SHP77 treated with DMSO at 0.1 percent for 48 hours (cell line): ENCODE results near the gene ZNF74.

Source experiments
- DNase-seq: peaks from one replicate; lab custom pipeline; 2025; lab: John Stamatoyannopoulos, UW

Gene ZNF74

GRCh38 chr22:20420157-20420842, 26.3 kb downstream of the ZNF74 start:
- no peak for DNase-seq

- no peak for DNase-seq
Observed at GRCh38 chr22:20421507-20421874, 27.5 kb downstream of the ZNF74 start.

DNA sequence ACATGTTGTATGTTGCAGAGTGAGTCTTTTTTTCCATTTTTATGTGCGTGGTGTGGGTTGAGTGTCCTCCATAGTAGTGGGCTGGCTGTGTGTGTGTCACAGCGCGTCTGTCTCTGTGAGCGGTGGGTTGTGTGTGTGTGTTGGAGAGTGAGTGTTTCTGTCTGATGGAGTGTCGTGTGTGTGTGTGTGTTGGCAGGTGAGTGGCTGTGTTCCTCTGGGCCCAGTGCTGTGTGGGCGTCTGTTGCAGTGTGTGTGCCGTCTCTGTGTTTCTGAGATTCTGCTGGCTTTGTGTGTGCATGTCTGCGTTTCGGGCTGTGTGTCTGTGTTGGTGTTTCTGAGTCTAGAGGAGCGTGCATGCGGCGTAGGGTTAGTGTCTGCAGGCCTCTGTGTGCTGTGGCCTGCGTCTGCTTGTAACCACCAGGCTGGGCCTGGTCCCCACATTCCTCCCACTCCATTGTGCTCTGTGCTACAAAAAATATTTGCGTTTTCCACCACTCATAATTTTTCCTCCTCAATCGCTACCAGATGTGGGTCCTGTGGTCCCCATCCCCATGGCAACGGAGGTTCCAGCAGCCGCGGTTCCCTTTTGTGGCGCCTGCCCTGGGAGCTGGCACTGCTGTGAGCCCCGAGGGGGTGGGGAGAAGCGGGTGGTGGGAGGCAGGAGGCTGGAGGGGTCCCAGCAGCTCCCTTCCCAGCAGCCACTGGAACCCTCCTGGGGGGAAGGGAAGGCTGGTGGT, 28.5 kb downstream of the ZNF74 start:
- DNase-seq = no peak

DNA sequence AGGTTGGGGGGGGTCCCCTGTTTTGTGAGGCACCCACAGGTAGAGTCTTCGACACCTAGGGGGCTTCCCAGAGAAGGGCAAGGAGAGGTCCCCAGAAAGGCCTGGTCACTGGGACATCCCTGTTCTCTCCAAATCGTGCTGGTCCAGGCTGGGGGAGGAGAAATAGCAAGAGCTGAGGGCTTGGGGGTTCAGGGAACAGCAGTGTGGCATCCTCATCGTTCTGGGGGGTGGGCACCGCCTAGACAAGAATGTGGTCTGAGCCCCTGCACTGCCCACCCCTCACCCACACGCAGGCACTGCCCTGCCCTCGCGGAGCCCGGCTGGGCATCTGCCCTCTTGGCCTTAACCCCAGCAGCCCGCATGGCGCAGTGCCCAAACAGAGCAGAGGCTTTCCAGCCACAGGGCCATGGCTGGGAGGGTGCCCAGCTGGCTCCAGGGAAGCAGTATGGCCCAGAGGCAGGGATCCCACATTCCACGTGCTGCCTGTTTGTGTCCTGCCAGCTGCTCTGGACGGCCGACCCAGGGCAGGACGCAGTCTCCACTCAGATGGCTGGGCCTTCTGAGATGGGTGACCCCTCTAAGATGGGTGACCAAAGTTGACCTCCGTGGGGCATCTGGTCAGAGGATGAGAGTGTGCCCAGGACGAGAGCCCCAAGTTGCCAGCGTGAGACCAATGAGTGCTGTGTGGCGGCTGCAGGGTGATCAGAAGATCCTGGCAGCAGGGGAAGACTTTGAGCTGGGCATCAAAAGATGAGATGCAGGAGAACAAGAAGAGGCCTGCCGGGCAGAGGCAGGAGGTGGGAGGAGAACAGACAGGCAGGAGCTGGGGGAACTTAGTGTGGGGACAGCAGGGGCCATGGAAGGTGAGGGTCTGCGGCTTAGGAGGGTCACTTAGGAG, 29.3 kb downstream of the ZNF74 start:
- DNase-seq = no peak

DNA sequence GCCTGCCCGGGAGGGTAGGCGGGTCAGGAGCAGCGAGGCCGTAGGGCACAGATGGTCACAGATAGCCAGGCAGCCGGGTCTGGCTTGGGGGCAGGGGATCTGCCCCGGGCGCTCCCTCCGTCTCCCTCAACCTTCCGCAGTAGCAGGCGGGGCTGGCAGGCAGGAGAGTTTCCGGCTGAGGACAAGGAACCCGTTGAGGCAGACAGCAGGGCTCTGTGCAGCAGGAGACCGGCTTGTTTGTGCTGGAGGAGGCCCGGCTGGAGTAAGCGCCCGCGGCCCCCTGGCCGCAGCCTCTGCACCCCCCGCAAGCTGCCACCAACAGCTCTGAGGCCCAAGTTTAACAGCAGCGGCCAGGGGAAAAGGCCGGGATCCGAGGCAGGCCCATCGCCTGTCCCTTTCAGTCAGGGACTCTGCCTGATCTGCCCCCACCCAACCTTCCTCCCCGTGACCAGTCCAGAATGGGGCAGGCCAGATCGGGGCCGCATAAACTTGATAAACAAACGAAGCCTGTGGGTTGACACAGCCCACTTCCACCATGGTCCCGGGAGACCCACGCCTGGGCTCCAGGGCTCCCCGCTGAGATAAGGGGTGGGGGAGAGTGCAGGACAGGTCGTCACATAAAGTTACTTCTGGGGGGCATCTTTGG, 30.1 kb downstream of the ZNF74 start:
- no peak for DNase-seq

- no peak for DNase-seq
Observed at GRCh38 chr22:20424568-20424931, 30.6 kb downstream of the ZNF74 start.

- no peak for DNase-seq
Observed at GRCh38 chr22:20424932-20425565, 31.1 kb downstream of the ZNF74 start.

GRCh38 chr22:20425566-20426258, 31.8 kb downstream of the ZNF74 start:
- DNase-seq = no peak

GRCh38 chr22:20426259-20426615, 32.3 kb downstream of the ZNF74 start:
- no peak for DNase-seq

DNA sequence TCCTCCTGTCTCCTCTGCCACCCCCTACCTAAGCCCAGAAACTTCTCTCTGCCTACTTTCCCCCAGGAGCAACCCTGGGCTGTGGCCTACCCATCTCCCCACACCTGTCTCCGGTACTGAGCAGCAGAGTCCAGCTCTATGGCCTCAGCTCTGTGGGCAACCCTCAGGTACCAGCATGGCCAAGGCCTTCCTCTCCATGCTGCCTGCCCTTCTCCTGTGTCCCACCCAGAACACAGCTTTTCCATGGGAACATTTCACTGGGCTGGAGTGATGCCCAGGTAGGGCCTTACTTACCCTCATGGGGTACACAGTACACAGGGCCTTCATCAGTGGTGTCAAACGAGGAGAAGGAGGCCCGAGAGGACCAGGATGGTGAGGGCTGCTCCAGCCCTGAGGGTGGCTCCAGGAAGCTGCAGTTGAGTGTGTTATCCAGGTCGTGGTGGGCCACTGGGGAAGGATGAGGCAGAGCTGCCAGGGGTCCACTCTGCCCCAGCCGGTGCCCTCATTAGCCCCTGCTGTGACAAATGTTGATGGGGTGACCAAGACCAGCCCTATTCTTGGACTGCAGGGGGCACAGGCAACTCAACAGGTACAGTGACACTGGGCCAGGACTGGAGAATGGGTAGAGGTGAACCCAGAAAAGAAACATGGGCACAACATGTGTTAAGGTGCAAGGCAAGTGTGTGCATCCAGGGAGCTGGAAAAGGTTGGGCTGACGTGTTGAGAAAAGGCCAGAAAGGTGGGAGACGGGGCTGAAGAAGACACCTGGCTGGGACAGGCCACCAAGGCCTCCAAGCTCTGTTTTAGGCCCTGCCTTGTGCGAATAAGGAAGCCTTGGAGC, 33.4 kb downstream of the ZNF74 start:
- DNase-seq = no peak

DNA sequence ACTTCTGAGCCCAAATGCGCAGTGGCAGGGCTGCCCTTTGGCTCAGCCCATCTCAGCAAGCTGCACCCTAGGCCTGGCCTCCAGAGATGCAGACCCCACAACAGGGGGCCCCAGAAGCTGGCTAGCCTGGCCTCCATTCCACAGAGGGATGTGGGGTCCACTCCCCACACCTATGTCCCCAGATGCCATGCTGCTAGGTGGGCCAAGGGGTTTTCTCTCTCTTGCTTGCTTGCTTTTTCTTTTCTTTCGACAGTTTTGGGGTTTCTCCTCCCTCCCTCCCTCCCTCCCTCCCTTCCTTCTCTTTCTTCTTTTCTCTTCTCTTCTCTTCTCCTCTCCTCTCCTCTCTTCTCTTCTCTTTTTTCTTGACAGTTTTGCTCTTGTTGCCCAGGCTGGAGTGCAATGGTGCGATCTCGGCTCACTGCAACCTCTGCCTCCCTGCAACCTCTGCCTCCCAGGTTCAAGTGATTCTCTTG, 34.0 kb downstream of the ZNF74 start:
- DNase-seq = no peak

GRCh38 chr22:20428496-20429253, 34.7 kb downstream of the ZNF74 start:
- DNase-seq = no peak

- no peak for DNase-seq
Observed at GRCh38 chr22:20429254-20430100, 35.5 kb downstream of the ZNF74 start.

- DNase-seq = no peak
Observed at GRCh38 chr22:20430101-20430719, 36.3 kb downstream of the ZNF74 start.

GRCh38 chr22:20430720-20431510, 37.0 kb downstream of the ZNF74 start:
- DNase-seq = no peak

DNA sequence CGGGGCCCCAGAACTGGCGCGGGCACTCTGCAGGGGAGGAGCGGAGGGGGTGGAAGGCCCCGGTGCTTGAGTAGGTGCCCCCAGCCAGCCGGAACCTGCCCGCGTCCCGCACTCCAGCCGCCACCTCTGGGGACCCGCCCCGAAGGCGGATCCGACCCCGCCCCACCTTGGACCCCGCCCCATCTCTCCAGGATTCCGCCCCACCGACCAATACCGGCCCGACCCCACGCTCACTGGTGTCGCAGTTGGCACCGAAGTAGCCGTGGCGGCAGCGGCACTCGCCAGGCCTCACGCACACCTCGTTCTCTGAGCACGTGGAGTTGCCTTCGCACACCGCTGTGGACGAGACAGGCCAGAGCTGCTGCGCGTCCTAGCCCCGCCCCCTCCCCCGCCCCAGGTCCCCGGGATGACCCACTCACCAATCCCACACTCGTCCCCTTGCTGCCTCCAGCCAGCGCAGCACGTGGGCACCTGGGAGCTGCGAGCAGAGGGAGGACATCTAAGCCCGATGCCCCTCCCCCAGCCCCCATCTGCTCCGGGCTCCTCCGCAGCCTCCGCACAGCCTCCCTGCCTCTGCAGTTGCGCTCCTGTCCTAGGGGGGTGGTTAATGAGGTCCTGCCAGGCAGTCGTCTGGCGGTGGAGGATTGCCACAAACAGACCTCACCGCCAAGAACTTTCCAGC, 37.7 kb downstream of the ZNF74 start:
- DNase-seq = no peak

GRCh38 chr22:20432244-20432686, 38.3 kb downstream of the ZNF74 start:
- no peak for DNase-seq
